Measurements from ENCODE around the gene LAMA1. TPM values are rescaled to one million over a fixed set of nuclear protein-coding genes. Genes with fewer than 3 reads are reported as not detected.

The LAMA1 gene
- total and polyA plus RNA-seq, 7 experiments from 2014 or later, result not detected

DNA sequence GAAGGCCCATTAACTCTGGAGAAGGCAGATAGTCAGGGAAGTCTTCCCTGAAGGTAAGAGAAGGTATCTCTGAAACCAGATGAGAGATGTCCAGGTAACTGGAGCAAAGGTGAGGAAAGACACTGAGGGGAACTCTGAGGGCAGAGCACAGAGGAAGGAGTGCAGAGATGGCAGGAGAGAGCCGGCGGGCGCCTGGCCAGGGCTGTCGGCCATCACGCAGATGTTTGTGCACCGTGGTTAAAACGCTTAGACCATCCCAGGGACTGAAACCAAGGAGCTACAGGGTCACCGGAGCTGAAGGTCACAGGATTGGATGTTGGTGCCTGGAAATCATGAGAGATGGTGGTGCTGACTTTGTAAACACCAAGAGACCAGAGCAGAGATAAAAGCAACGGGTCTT, 55.4 kb downstream of the LAMA1 start:
- no peaks in the 10 kb centered on the region for H3K27me3 ChIP-seq (ENCODE audit: control insufficient read depth in 2 of 2, insufficient read depth in 2 of 2, low read length in 2 of 2)
- ATAC-seq (no peak), DNase-seq (no peak)
- no peak overlapping the region for H3K27ac ChIP-seq (ENCODE audit: low read depth, low read length)
- ChIA-PET CTCF (no interaction called here), POLR2A (no interaction called here)
- H3K9me3 Mint-ChIP-seq, result peaks cover 0 to 7% (median 0%) of the 10 kb centered on the region in 11 donors
- H3K4me1 Mint-ChIP-seq, result no peaks in the 10 kb centered on the region
- H3K36me3 ChIP-seq (ENCODE audit: control insufficient read depth in 2 of 3, insufficient read depth in 3 of 3, low read length in 3 of 3), result no peaks in the 10 kb centered on the region
- H3K27ac Mint-ChIP-seq, result no peak overlapping the region
- no peak overlapping the region for H3K4me3 Mint-ChIP-seq
- H3K27me3 Mint-ChIP-seq, result peaks cover 0 to 5% (median 2%) of the 10 kb centered on the region in 5 donors
- H3K4me3 ChIP-seq (ENCODE audit: low read length), result no peak overlapping the region
- no peaks in the 10 kb centered on the region for H3K9me3 ChIP-seq (ENCODE audit: control insufficient read depth in 2 of 3, low read length in 3 of 3)
- no peaks in the 10 kb centered on the region for H3K4me1 ChIP-seq (ENCODE audit: control insufficient read depth in 2 of 2, insufficient read depth in 2 of 2, low read length in 2 of 2)
- intact Hi-C loops (cut with micrococcal nuclease), result no loop called here
- no peaks in the 10 kb centered on the region for H3K36me3 Mint-ChIP-seq

DNA sequence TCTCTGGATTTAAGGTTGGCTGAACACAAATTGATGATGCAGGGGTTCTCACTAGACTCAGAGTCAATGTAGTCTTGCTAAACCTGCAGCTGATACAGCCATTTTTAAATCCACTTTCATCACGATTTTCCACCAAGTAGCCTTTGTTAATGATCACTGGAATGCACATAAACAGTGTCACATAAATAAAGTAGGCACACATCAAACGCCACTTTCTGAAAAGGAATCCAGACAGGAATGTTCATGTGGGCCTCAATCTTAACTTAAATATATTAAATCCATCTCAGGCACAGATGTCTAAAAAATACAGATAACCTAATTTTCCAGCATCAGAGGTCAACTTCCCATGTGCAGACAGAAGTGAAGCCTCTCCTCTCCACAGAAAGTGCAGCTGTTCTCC, 58.3 kb downstream of the LAMA1 start:
- Histone ChIP-seq H3K4me1 (ENCODE audit: control insufficient read depth in 2 of 2, insufficient read depth in 2 of 2, low read length in 2 of 2) (no peaks in the 10 kb centered on the region), H3K9me3 (ENCODE audit: control insufficient read depth in 2 of 3, low read length in 3 of 3) (no peaks in the 10 kb centered on the region), H3K27me3 (ENCODE audit: control insufficient read depth in 2 of 2, insufficient read depth in 2 of 2, low read length in 2 of 2) (no peaks in the 10 kb centered on the region), H3K27ac (ENCODE audit: low read depth, low read length) (no peak overlapping the region), H3K4me3 (ENCODE audit: low read length) (no peak overlapping the region), H3K36me3 (ENCODE audit: control insufficient read depth in 2 of 3, insufficient read depth in 3 of 3, low read length in 3 of 3) (no peaks in the 10 kb centered on the region)
- intact Hi-C loops (cut with micrococcal nuclease), result no loop called here
- H3K9me3 Mint-ChIP-seq, result peaks cover 0 to 6% (median 0%) of the 10 kb centered on the region in 11 donors
- no peak overlapping the region for H3K4me3 Mint-ChIP-seq
- DNase-seq (no peak), ATAC-seq (no peak)
- no peaks in the 10 kb centered on the region for H3K4me1 Mint-ChIP-seq
- H3K36me3 Mint-ChIP-seq, result no peaks in the 10 kb centered on the region
- CTCF ChIA-PET, result no interaction called here
- H3K27me3 Mint-ChIP-seq, result peaks cover 0 to 5% (median 2%) of the 10 kb centered on the region in 5 donors
- POLR2A ChIA-PET, result no interaction called here
- no peak overlapping the region for H3K27ac Mint-ChIP-seq

DNA sequence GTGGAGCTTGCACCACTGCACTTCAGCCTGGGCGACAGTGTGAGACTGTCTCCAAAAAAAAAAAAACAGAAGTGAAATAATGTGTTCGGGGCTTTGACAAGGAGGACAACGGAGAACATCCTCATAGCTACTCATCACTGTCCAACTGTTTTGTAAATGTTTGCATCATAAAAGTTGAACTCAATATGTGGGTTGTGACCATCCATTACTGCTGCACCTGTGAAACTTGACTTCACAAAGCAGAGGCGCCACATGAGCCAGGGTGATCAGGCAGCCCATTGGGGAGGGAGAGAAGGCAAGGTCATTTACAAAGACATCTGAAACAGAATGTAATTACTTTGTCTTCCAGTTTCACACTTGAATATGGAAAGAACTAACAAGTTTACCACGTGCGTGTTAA, 61.6 kb downstream of the LAMA1 start:
- no peak overlapping the region for H3K27ac ChIP-seq (ENCODE audit: low read depth, low read length)
- DNase-seq (no peak), ATAC-seq (no peak)
- no peaks in the 10 kb centered on the region for H3K36me3 ChIP-seq (ENCODE audit: control insufficient read depth in 2 of 3, insufficient read depth in 3 of 3, low read length in 3 of 3)
- Mint-ChIP-seq H3K36me3 (no peaks in the 10 kb centered on the region), H3K4me3 (no peak overlapping the region), H3K27ac (no peak overlapping the region), H3K27me3 (peaks cover 0 to 4% (median 0%) of the 10 kb centered on the region in 5 donors), H3K9me3 (peaks cover 0 to 4% (median 0%) of the 10 kb centered on the region in 11 donors), H3K4me1 (no peaks in the 10 kb centered on the region)
- ChIA-PET CTCF (no interaction called here), POLR2A (no interaction called here)
- no peak overlapping the region for H3K4me3 ChIP-seq (ENCODE audit: low read length)
- intact Hi-C loops (cut with micrococcal nuclease), result no loop called here
- H3K4me1 ChIP-seq (ENCODE audit: control insufficient read depth in 2 of 2, insufficient read depth in 2 of 2, low read length in 2 of 2), result no peaks in the 10 kb centered on the region
- no peaks in the 10 kb centered on the region for H3K27me3 ChIP-seq (ENCODE audit: control insufficient read depth in 2 of 2, insufficient read depth in 2 of 2, low read length in 2 of 2)
- no peaks in the 10 kb centered on the region for H3K9me3 ChIP-seq (ENCODE audit: control insufficient read depth in 2 of 3, low read length in 3 of 3)

DNA sequence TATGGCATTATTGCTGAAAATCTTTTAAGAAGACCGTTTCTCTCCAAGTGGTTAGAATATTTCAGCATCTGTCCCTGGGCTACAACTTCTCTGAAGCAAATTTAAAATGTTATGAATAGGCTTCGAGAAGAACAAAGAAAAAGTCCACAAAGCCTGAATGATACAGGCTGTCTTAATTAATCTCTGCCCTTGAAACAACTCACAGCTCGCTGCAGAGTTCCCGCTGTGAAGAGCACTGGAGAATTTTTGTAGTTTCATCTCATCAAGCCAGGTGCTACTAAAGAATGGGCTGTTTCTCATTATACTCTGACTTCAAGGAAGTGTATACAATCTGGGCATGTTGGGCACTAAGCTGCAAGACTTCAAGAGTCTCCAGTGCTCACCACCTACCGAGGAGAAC, 67.6 kb downstream of the LAMA1 start:
- Mint-ChIP-seq H3K4me3 (no peak overlapping the region), H3K27me3 (peaks cover 0 to 4% (median 0%) of the 10 kb centered on the region in 5 donors), H3K27ac (no peak overlapping the region), H3K4me1 (no peaks in the 10 kb centered on the region), H3K36me3 (no peaks in the 10 kb centered on the region), H3K9me3 (peaks cover 0 to 6% (median 0%) of the 10 kb centered on the region in 11 donors)
- ChIA-PET POLR2A (no interaction called here), CTCF (no interaction called here)
- H3K27ac ChIP-seq (ENCODE audit: low read depth, low read length), result no peak overlapping the region
- ATAC-seq (no peak), DNase-seq (no peak)
- H3K9me3 ChIP-seq (ENCODE audit: control insufficient read depth in 2 of 3, low read length in 3 of 3), result no peaks in the 10 kb centered on the region
- H3K36me3 ChIP-seq (ENCODE audit: control insufficient read depth in 2 of 3, insufficient read depth in 3 of 3, low read length in 3 of 3), result no peaks in the 10 kb centered on the region
- no peak overlapping the region for H3K4me3 ChIP-seq (ENCODE audit: low read length)
- intact Hi-C loops (cut with micrococcal nuclease), result no loop called here
- no peaks in the 10 kb centered on the region for H3K27me3 ChIP-seq (ENCODE audit: control insufficient read depth in 2 of 2, insufficient read depth in 2 of 2, low read length in 2 of 2)
- no peaks in the 10 kb centered on the region for H3K4me1 ChIP-seq (ENCODE audit: control insufficient read depth in 2 of 2, insufficient read depth in 2 of 2, low read length in 2 of 2)

DNA sequence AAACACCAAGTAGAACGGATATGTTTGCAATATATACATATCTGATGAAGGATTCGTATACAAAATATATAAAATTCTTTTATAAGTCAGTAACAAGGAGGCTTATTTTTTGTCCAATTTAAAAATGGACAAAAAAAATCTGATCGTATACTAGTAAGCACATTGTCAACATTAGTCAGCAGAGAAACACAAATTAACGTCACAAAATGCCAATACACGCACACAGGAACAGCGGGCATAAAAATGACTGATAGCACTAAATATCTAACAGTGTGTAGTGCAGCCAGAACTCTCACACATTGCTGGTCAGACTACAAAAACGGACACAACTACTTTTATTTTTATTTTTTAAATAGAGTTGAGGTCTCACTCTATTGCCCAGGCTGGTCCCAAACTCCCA, 69.5 kb downstream of the LAMA1 start:
- no peaks in the 10 kb centered on the region for H3K9me3 ChIP-seq (ENCODE audit: control insufficient read depth in 2 of 3, low read length in 3 of 3)
- ATAC-seq, result no peak
- no peaks in the 10 kb centered on the region for H3K27me3 ChIP-seq (ENCODE audit: control insufficient read depth in 2 of 2, insufficient read depth in 2 of 2, low read length in 2 of 2)
- no peaks in the 10 kb centered on the region for H3K4me1 ChIP-seq (ENCODE audit: control insufficient read depth in 2 of 2, insufficient read depth in 2 of 2, low read length in 2 of 2)
- Mint-ChIP-seq H3K9me3 (peaks cover 0 to 6% (median 0%) of the 10 kb centered on the region in 11 donors), H3K4me3 (no peak overlapping the region), H3K27me3 (peaks cover 0 to 2% (median 0%) of the 10 kb centered on the region in 5 donors), H3K36me3 (no peaks in the 10 kb centered on the region), H3K27ac (no peak overlapping the region), H3K4me1 (no peaks in the 10 kb centered on the region)
- H3K36me3 ChIP-seq (ENCODE audit: control insufficient read depth in 2 of 3, insufficient read depth in 3 of 3, low read length in 3 of 3), result no peaks in the 10 kb centered on the region
- H3K27ac ChIP-seq (ENCODE audit: low read depth, low read length), result no peak overlapping the region
- ChIA-PET POLR2A (no interaction called here), CTCF (interaction anchor here (0.6 kb wide), 1 partner anchor 12 kb away, joined by 3 read pairs; no protein-coding TSS in a partner anchor)
- DNase-seq, result no peak
- intact Hi-C loops (cut with micrococcal nuclease), result no loop called here
- H3K4me3 ChIP-seq (ENCODE audit: low read length), result no peak overlapping the region

DNA sequence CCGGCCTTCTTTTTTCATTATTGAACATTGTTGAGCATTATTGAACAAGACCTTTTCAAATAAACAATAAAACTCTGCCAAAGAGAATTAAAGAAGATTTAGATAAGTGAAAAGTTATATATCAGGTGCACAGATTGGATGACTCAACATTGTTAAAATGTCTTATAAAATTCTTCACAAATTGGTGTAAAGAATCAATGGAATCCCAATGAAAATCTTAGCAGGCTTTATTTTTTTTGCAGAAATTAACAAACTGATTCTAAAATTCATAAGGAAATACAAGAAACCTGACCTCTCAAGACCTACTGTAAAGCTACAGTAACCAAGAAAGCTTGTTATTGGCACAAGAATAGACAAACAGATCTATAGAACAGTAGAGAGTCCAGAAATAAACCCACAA, 70.3 kb downstream of the LAMA1 start:
- Mint-ChIP-seq H3K27me3 (no peaks in the 10 kb centered on the region), H3K4me1 (no peaks in the 10 kb centered on the region), H3K36me3 (no peaks in the 10 kb centered on the region), H3K27ac (no peak overlapping the region), H3K4me3 (no peak overlapping the region), H3K9me3 (peaks cover 0 to 6% (median 0%) of the 10 kb centered on the region in 11 donors)
- Histone ChIP-seq H3K4me3 (ENCODE audit: low read length) (no peak overlapping the region), H3K9me3 (ENCODE audit: control insufficient read depth in 2 of 3, low read length in 3 of 3) (no peaks in the 10 kb centered on the region), H3K36me3 (ENCODE audit: control insufficient read depth in 2 of 3, insufficient read depth in 3 of 3, low read length in 3 of 3) (no peaks in the 10 kb centered on the region), H3K27ac (ENCODE audit: low read depth, low read length) (no peak overlapping the region), H3K4me1 (ENCODE audit: control insufficient read depth in 2 of 2, insufficient read depth in 2 of 2, low read length in 2 of 2) (no peaks in the 10 kb centered on the region), H3K27me3 (ENCODE audit: control insufficient read depth in 2 of 2, insufficient read depth in 2 of 2, low read length in 2 of 2) (no peaks in the 10 kb centered on the region)
- intact Hi-C loops (cut with micrococcal nuclease), result no loop called here
- ATAC-seq (no peak), DNase-seq (no peak)
- ChIA-PET POLR2A (no interaction called here), CTCF (no interaction called here)

DNA sequence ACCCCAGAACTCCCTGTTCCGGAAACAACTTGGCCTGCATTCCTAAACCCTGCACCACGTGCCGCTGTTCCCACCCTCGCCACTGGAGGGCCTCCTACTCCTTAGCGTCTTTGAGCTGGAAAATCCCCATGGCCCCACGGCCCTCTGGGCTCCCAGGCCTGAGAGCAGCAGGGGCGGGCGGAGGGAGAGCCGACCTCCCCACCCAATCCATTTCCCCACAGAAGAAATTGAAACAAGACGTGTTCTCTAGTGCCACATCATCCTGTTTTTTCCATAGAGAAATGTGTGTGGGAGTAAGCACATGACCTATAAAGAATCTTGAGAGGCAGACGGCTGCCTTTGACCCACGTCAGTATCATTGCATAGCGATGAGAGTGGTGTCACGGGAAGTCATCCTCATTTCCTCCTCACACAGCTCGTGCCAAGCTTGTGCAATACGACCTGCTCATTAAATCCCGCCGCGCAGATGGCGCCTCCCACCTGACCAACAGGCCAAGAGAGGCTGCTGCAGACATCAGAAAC, 79.2 kb downstream of the LAMA1 start:
- no peak overlapping the region for H3K27ac Mint-ChIP-seq

More for the DNA sequence above, 79.2 kb downstream of the LAMA1 start:
- DNase-seq (no peak), ATAC-seq (no peak)
- Histone ChIP-seq H3K27ac (ENCODE audit: low read depth, low read length) (no peak overlapping the region), H3K4me3 (ENCODE audit: low read length) (no peak overlapping the region), H3K4me1 (ENCODE audit: control insufficient read depth in 2 of 2, insufficient read depth in 2 of 2, low read length in 2 of 2) (no peaks in the 10 kb centered on the region), H3K27me3 (ENCODE audit: control insufficient read depth in 2 of 2, insufficient read depth in 2 of 2, low read length in 2 of 2) (no peaks in the 10 kb centered on the region), H3K36me3 (ENCODE audit: control insufficient read depth in 2 of 3, insufficient read depth in 3 of 3, low read length in 3 of 3) (no peaks in the 10 kb centered on the region), H3K9me3 (ENCODE audit: control insufficient read depth in 2 of 3, low read length in 3 of 3) (no peaks in the 10 kb centered on the region)
- no peaks in the 10 kb centered on the region for H3K36me3 Mint-ChIP-seq
- POLR2A ChIA-PET, result no interaction called here
- H3K4me1 Mint-ChIP-seq, result no peaks in the 10 kb centered on the region
- CTCF ChIA-PET, result no interaction called here
- intact Hi-C loops (cut with micrococcal nuclease), result no loop called here
- no peak overlapping the region for H3K4me3 Mint-ChIP-seq
- peaks cover 0 to 5% (median 0%) of the 10 kb centered on the region in 5 donors for H3K27me3 Mint-ChIP-seq
- peaks cover 0 to 6% (median 2%) of the 10 kb centered on the region in 11 donors for H3K9me3 Mint-ChIP-seq

Data from naive thymus-derived CD4-positive, alpha-beta T cell (primary cell).